CD4-positive, alpha-beta T cell (primary cell): ENCODE measurements around the gene FRMD8. TPM values are rescaled to one million over a fixed set of nuclear protein-coding genes. Genes with fewer than 3 reads are reported as not detected.

ENCODE experiments used
- ATAC-seq: fragments of 200-7000 bp; cut with Tn5 transposase; one replicate; pipeline ENCODE4 v1.10.0; 2022; ENCODE audit warnings: mild to moderate bottlenecking; ENCODE audit not compliant: poor library complexity
- CTCF ChIA-PET: fragments of 350-600 bp; sonication (Branson Sonifier 250); formaldehyde crosslinking; loops from one replicate; lab custom pipeline; 2021; ENCODE audit warnings: antibody characterized with exemption, inconsistent platforms; lab: Charles Lee
- POLR2A ChIA-PET: fragments of 350-600 bp; sonication (Branson Sonifier 250); formaldehyde crosslinking; loops from one replicate; lab custom pipeline; 2021; ENCODE audit warnings: antibody characterized with exemption, inconsistent platforms; lab: Charles Lee
- DNase-seq, 14 experiments: peaks; one replicate each; pipeline ENCODE4 v3.0.0-alpha.2; 2013 to 2020; ENCODE audit warnings: mixed read lengths in 2 of 14
- H3K27ac ChIP-seq, 2 donors: one replicate each; pipeline versions ENCODE4 v1.5.1 to v1.7.0; 2013; ENCODE audit warnings: low read length in 2 of 2, low read depth in 1 of 2, mild to moderate bottlenecking in 1 of 2
- H3K27me3 ChIP-seq, 2 experiments: 1 replicate in 1 of 2; 2 replicates in 1 of 2; pipeline versions ENCODE4 v1.6.1 to v1.7.0; 2013; ENCODE audit warnings: low read length in 2 of 2, control low read depth in 1 of 2, mild to moderate bottlenecking in 1 of 2, moderate library complexity in 1 of 2; ENCODE audit not compliant: insufficient read depth in 2 of 2, control insufficient read depth in 1 of 2
- H3K36me3 ChIP-seq: one replicate; pipeline ENCODE4 v1.6.1; 2013; ENCODE audit warnings: low read length, control low read depth; ENCODE audit not compliant: insufficient read depth
- H3K4me1 ChIP-seq: one replicate; pipeline ENCODE4 v1.6.1; 2013; ENCODE audit warnings: low read length, control low read depth; ENCODE audit not compliant: insufficient read depth
- H3K4me3 ChIP-seq: one replicate; pipeline ENCODE4 v1.5.1; 2013; ENCODE audit warnings: mild to moderate bottlenecking, low read length, moderate library complexity
- H3K9me3 ChIP-seq, 2 experiments: 1 replicate in 1 of 2; 2 replicates in 1 of 2; pipeline versions ENCODE4 v1.6.1 to v1.7.0; 2013; ENCODE audit warnings: low read length in 2 of 2, mild to moderate bottlenecking in 2 of 2, control low read depth in 1 of 2, moderate library complexity in 1 of 2; ENCODE audit not compliant: control insufficient read depth in 1 of 2, insufficient read depth in 1 of 2
- H3K27ac Mint-ChIP-seq: one replicate; pipeline ENCODE4 v1.8.0; 2020; ENCODE audit warnings: mixed read lengths
- H3K27me3 Mint-ChIP-seq: one replicate; pipeline ENCODE4 v1.8.0; 2021; ENCODE audit warnings: mixed read lengths
- H3K36me3 Mint-ChIP-seq: one replicate; pipeline ENCODE4 v1.8.0; 2021; ENCODE audit warnings: low read depth, mixed read lengths
- H3K4me1 Mint-ChIP-seq: one replicate; pipeline ENCODE4 v1.8.0; 2021; ENCODE audit warnings: low read depth, mixed read lengths
- H3K4me3 Mint-ChIP-seq: one replicate; pipeline ENCODE4 v1.8.0; 2020; ENCODE audit warnings: mild to moderate bottlenecking, mixed read lengths
- H3K9me3 Mint-ChIP-seq: one replicate; pipeline ENCODE4 v1.8.0; 2020; ENCODE audit warnings: mixed read lengths
- intact Hi-C, 2 experiments: fragments of 100-400 bp; cut with DNase I in 1 of 2; cut with micrococcal nuclease in 1 of 2; formaldehyde crosslinking; loops; one replicate each; pipeline versions ENCODE4 v1.15.1 to v1.9.0; 2023 to 2025; cut with DNase I, micrococcal nuclease
- total RNA-seq, 174 experiments: library from RNA in 2 of 174; stranded (reverse) in 2 of 174; gene quantifications; one replicate each; pipeline ENCODE4 v1.2.3 and lab custom pipeline; 2021 to 2026
- TF ChIP-seq, protein P1 (sequence below): fragments of 200-600 bp; IDR thresholded peaks from one replicate; pipeline ENCODE4 v1.8.0; 2022; ENCODE audit warnings: antibody characterized with exemption, mild to moderate bottlenecking

The FRMD8 gene
- total RNA-seq, 2 experiments from 2014 or later, result 19.4 to 25.3 TPM

DNA sequence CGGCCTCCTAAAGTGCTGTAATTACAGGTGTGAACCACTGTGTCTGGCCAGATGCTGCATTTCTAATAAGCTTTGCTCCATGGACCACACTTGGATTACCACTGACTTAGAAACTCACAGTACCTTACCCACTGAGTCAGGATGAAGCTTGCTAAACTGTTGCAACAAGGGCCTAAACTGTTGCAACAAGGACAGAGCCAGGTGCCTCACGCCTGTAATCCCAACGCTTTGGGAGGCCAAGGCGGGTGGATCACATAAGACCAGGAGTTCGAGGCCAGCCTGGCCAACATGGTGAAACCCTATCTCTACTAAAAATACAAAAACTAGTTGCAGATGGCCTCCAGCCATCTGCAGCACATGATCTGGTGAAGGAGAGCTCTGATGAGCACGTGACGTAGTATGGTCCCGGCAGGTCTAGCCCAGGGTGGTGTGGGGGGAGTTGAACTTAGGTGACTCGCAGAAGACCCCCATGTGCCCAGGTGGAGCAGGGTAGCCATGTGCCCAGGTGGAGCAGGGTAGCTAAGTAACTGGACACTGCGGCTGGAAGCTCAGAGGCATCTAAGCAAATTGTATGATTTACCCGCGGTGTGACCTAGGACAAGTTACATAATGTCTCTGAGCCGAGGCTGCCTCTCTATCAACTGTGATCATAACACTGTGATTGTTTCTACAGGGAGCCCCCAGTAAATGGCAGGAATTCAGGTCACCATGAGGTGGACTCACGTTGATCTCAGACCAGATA, 12.4 kb upstream of the FRMD8 start:
- no peak overlapping the region for H3K27ac Mint-ChIP-seq

DNA sequence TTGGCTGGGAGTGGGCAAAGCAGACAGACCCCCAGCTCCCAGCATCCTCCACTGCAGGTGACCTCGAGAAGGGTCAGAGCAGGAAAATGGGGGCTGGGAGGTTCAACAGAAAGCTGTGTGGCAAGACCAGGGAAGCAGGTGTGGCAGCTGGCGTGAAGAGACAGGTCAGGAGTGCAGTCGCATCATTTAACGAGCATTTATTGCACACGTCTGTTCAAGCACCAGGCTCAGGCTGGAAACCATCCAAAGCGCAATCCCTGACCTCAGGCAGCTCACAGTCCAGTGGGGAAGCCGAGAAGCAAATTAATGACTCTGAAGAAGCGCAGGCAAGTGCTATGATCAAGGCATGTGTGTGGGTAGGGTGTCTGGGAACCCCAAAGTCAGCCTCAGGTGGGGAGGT, 11.4 kb upstream of the FRMD8 start:
- ChIA-PET CTCF (no interaction called here), POLR2A (interaction anchor here (0.7 to 1.1 kb wide), 3 partner anchors 122 to 136 kb away, joined by 3 read pairs; no protein-coding TSS in a partner anchor)
- Histone ChIP-seq H3K4me3 (no peak overlapping the region), H3K4me1 (peaks cover 4% of the 10 kb centered on the region), H3K27me3 (no peaks in the 10 kb centered on the region), H3K9me3 (no peaks in the 10 kb centered on the region), H3K36me3 (peaks cover 14% of the 10 kb centered on the region), H3K27ac (no peak overlapping the region)
- Mint-ChIP-seq H3K9me3 (no peaks in the 10 kb centered on the region), H3K36me3 (peaks cover 15% of the 10 kb centered on the region), H3K4me1 (no peaks in the 10 kb centered on the region), H3K27me3 (no peaks in the 10 kb centered on the region), H3K4me3 (no peak overlapping the region), H3K27ac (no peak overlapping the region)
- TF ChIP-seq, protein P1, sequence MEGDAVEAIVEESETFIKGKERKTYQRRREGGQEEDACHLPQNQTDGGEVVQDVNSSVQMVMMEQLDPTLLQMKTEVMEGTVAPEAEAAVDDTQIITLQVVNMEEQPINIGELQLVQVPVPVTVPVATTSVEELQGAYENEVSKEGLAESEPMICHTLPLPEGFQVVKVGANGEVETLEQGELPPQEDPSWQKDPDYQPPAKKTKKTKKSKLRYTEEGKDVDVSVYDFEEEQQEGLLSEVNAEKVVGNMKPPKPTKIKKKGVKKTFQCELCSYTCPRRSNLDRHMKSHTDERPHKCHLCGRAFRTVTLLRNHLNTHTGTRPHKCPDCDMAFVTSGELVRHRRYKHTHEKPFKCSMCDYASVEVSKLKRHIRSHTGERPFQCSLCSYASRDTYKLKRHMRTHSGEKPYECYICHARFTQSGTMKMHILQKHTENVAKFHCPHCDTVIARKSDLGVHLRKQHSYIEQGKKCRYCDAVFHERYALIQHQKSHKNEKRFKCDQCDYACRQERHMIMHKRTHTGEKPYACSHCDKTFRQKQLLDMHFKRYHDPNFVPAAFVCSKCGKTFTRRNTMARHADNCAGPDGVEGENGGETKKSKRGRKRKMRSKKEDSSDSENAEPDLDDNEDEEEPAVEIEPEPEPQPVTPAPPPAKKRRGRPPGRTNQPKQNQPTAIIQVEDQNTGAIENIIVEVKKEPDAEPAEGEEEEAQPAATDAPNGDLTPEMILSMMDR, result no peak
- ATAC-seq (no peak), DNase-seq (no peak)
- intact Hi-C loops, result no loop called here

More for the DNA sequence above, 12.4 kb upstream of the FRMD8 start:
- H3K36me3 Mint-ChIP-seq, result peaks cover 13% of the 10 kb centered on the region
- H3K27me3 Mint-ChIP-seq, result no peaks in the 10 kb centered on the region
- Histone ChIP-seq H3K36me3 (peaks cover 5% of the 10 kb centered on the region), H3K9me3 (no peaks in the 10 kb centered on the region), H3K4me3 (no peak overlapping the region), H3K27me3 (no peaks in the 10 kb centered on the region), H3K4me1 (peaks cover 1% of the 10 kb centered on the region), H3K27ac (no peak overlapping the region)
- POLR2A ChIA-PET, result no interaction called here
- no peaks in the 10 kb centered on the region for H3K9me3 Mint-ChIP-seq
- CTCF ChIA-PET, result no interaction called here
- no peak for ATAC-seq
- TF ChIP-seq, protein P1, result no peak
- no peak overlapping the region for H3K4me3 Mint-ChIP-seq
- intact Hi-C loops, result no loop called here
- H3K4me1 Mint-ChIP-seq, result no peaks in the 10 kb centered on the region
- no peak for DNase-seq

DNA sequence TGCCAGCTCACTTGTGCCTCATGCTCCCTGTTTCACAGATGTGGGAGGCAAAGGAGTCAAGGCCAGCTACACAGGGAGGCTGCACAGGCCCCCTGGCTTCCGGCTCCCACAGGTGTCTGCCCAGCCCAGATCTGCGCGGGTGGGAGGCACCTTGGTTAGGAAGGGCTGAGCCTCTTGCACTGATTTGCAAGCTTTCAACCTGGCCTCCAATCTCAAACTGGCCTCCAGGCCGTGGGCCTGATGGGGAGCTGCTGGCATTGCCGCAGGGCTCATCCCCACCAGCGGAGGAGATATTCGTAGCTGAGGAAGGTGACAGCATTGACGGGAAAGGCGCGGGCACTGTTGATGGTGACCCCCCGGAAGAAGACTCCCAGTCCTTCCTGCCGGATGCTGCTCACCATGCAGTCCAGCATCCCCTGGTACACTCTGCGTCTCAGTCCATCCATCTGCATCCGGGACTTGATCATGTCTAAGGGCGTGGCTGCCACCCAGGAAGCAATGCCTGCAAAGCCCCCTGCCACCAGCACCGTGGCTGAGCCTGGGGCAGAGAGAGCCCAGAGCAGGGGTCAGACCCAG, 10.2 kb upstream of the FRMD8 start:
- no peak overlapping the region for H3K4me3 Mint-ChIP-seq
- Histone ChIP-seq H3K4me3 (no peak overlapping the region), H3K36me3 (peaks cover 19% of the 10 kb centered on the region), H3K4me1 (peaks cover 16% of the 10 kb centered on the region), H3K9me3 (no peaks in the 10 kb centered on the region), H3K27me3 (no peaks in the 10 kb centered on the region), H3K27ac (no peak overlapping the region)
- DNase-seq, result no peak
- no peak for ATAC-seq
- H3K36me3 Mint-ChIP-seq, result peaks cover 17% of the 10 kb centered on the region
- CTCF ChIA-PET, result no interaction called here
- TF ChIP-seq, protein P1, result no peak
- H3K27me3 Mint-ChIP-seq, result no peaks in the 10 kb centered on the region
- POLR2A ChIA-PET, result interaction anchor here (1.2 to 1.4 kb wide), 2 partner anchors 46 to 124 kb away, joined by 3 read pairs; partner anchors contain the start of gene NEAT1
- H3K27ac Mint-ChIP-seq, result no peak overlapping the region
- peaks cover 2% of the 10 kb centered on the region for H3K4me1 Mint-ChIP-seq
- H3K9me3 Mint-ChIP-seq, result no peaks in the 10 kb centered on the region
- intact Hi-C loops, result no loop called here
